ENCODE results near the gene MME.

MME gene

GRCh38 chr3:155093261-155093660 lies 13.1 kb downstream of the MME start:
- Histone ChIP-seq H3K27ac (no peak overlapping the region), H3K4me1 (no peaks in the 10 kb centered on the region), H3K9me3 (no peaks in the 10 kb centered on the region), H3K4me3 (no peak overlapping the region), H3K27me3 (no peaks in the 10 kb centered on the region), H3K36me3 (no peaks in the 10 kb centered on the region)
- intact Hi-C loops (cut with DNase I; ENCODE audit: low total_unique reads): no loop called here
- TF ChIP-seq CTCF (IDR thresholded peaks at IDR 0.05): no peak
- DNase-seq: no peak

- Histone ChIP-seq H3K36me3 (no peaks in the 10 kb centered on the region), H3K9me3 (no peaks in the 10 kb centered on the region), H3K4me3 (no peak overlapping the region), H3K27me3 (no peaks in the 10 kb centered on the region), H3K4me1 (no peaks in the 10 kb centered on the region), H3K27ac (no peak overlapping the region)
- intact Hi-C loops (cut with DNase I; ENCODE audit: low total_unique reads): no loop called here
- no peak for TF ChIP-seq CTCF (IDR thresholded peaks at IDR 0.05)
- DNase-seq: no peak
Observed at GRCh38 chr3:155096303-155097008, 16.3 kb downstream of the MME start.

GRCh38 chr3:155097009-155097349 lies 16.9 kb downstream of the MME start:
- no peaks in the 10 kb centered on the region for H3K27me3 ChIP-seq
- H3K27ac ChIP-seq: no peak overlapping the region
- no peaks in the 10 kb centered on the region for H3K36me3 ChIP-seq
- H3K4me1 ChIP-seq: no peaks in the 10 kb centered on the region
- intact Hi-C loops (cut with DNase I; ENCODE audit: low total_unique reads): no loop called here
- TF ChIP-seq CTCF (IDR thresholded peaks at IDR 0.05): no peak
- DNase-seq: no peak
- no peaks in the 10 kb centered on the region for H3K9me3 ChIP-seq
- H3K4me3 ChIP-seq: no peak overlapping the region

GRCh38 chr3:155101398-155101797 lies 21.3 kb downstream of the MME start:
- H3K27ac ChIP-seq: no peak overlapping the region
- intact Hi-C loops (cut with DNase I; ENCODE audit: low total_unique reads): no loop called here
- H3K36me3 ChIP-seq: no peaks in the 10 kb centered on the region
- H3K27me3 ChIP-seq: no peaks in the 10 kb centered on the region
- no peaks in the 10 kb centered on the region for H3K9me3 ChIP-seq
- TF ChIP-seq CTCF (IDR thresholded peaks at IDR 0.05): no peak
- H3K4me1 ChIP-seq: no peaks in the 10 kb centered on the region
- no peak overlapping the region for H3K4me3 ChIP-seq
- no peak for DNase-seq

GRCh38 chr3:155102329-155102728 lies 22.2 kb downstream of the MME start:
- no peaks in the 10 kb centered on the region for H3K27me3 ChIP-seq
- H3K36me3 ChIP-seq: no peaks in the 10 kb centered on the region
- DNase-seq: no peak
- intact Hi-C loops (cut with DNase I; ENCODE audit: low total_unique reads): no loop called here
- H3K9me3 ChIP-seq: no peaks in the 10 kb centered on the region
- H3K27ac ChIP-seq: no peak overlapping the region
- TF ChIP-seq CTCF (IDR thresholded peaks at IDR 0.05): no peak
- H3K4me3 ChIP-seq: no peak overlapping the region
- H3K4me1 ChIP-seq: no peaks in the 10 kb centered on the region

- intact Hi-C loops (cut with DNase I; ENCODE audit: low total_unique reads): no loop called here
- TF ChIP-seq CTCF (IDR thresholded peaks at IDR 0.05): no peak
- no peak overlapping the region for H3K4me3 ChIP-seq
- H3K27me3 ChIP-seq: no peaks in the 10 kb centered on the region
- no peaks in the 10 kb centered on the region for H3K36me3 ChIP-seq
- no peak for DNase-seq
- no peaks in the 10 kb centered on the region for H3K4me1 ChIP-seq
- H3K9me3 ChIP-seq: no peaks in the 10 kb centered on the region
- no peak overlapping the region for H3K27ac ChIP-seq
Observed at GRCh38 chr3:155103686-155104085, 23.6 kb downstream of the MME start.

Measured in tibial artery (tissue), 4 donors.